ENCODE data around the gene BRI3.

Gene BRI3

GRCh38 chr7:98235901-98236300 is 45.6 kb upstream of the BRI3 start:
- DNase-seq (ENCODE audit: low spot score), result no peak
- ChIA-PET CTCF (interaction anchor here (0.6 kb wide), 1 partner anchor 49 kb away, joined by 3 read pairs; no protein-coding TSS in a partner anchor), POLR2A (ENCODE audit: low non-redundant PET) (no interaction called here)
- H3K27ac ChIP-seq, result no peak overlapping the region
- no peak for TF ChIP-seq CTCF (conservative IDR thresholded peaks at IDR 0.05; ENCODE audit: low read depth)

- H3K27ac ChIP-seq, result no peak overlapping the region
- TF ChIP-seq CTCF (conservative IDR thresholded peaks at IDR 0.05; ENCODE audit: low read depth), result no peak
- POLR2A ChIA-PET (ENCODE audit: low non-redundant PET), result no interaction called here
- CTCF ChIA-PET, result interaction anchor here (0.6 kb wide), 1 partner anchor 48 kb away, joined by 3 read pairs; no protein-coding TSS in a partner anchor
- no peak for DNase-seq (ENCODE audit: low spot score)
Measured at GRCh38 chr7:98236355-98237185, 44.9 kb upstream of the BRI3 start.

- no peak for DNase-seq (ENCODE audit: low spot score)
- ChIA-PET CTCF (no interaction called here), POLR2A (ENCODE audit: low non-redundant PET) (no interaction called here)
- TF ChIP-seq CTCF (conservative IDR thresholded peaks at IDR 0.05; ENCODE audit: low read depth), result no peak
- no peak overlapping the region for H3K27ac ChIP-seq
Measured at GRCh38 chr7:98238076-98238475, 43.4 kb upstream of the BRI3 start.

GRCh38 chr7:98238976-98239375 is 42.5 kb upstream of the BRI3 start:
- DNase-seq (ENCODE audit: low spot score), result no peak
- TF ChIP-seq CTCF (conservative IDR thresholded peaks at IDR 0.05; ENCODE audit: low read depth), result no peak
- CTCF ChIA-PET, result no interaction called here
- POLR2A ChIA-PET (ENCODE audit: low non-redundant PET), result no interaction called here
- no peak overlapping the region for H3K27ac ChIP-seq

- H3K27ac ChIP-seq, result no peak overlapping the region
- CTCF ChIA-PET, result no interaction called here
- peak; percentile 56 for TF ChIP-seq CTCF (conservative IDR thresholded peaks at IDR 0.05; ENCODE audit: low read depth)
- DNase-seq (ENCODE audit: low spot score), result peak; percentile 56
- POLR2A ChIA-PET (ENCODE audit: low non-redundant PET), result no interaction called here
Measured at GRCh38 chr7:98240961-98241673, 40.4 kb upstream of the BRI3 start.

GRCh38 chr7:98241674-98242241 is 39.7 kb upstream of the BRI3 start:
- TF ChIP-seq CTCF (conservative IDR thresholded peaks at IDR 0.05; ENCODE audit: low read depth), result no peak

More at GRCh38 chr7:98241674-98242241, 39.7 kb upstream of the BRI3 start:
- ChIA-PET POLR2A (ENCODE audit: low non-redundant PET) (no interaction called here), CTCF (no interaction called here)
- no peak overlapping the region for H3K27ac ChIP-seq
- no peak for DNase-seq (ENCODE audit: low spot score)
